BLaER1 treated with 17β-estradiol and CSF1 and Interleukin-3, amounts not matched to agents 10 nM and 100 nM (cell line): ENCODE measurements around the gene RPP14.
"Not testable (repeated sequence)": the region's sequence is repeated elsewhere in the genome, so short reads cannot be mapped to it uniquely, and the experiment has no call there.

Source experiments
- H3K27ac ChIP-seq, 11 experiments: shearing (Covaris generic); formaldehyde crosslinking; 2 replicates each; pipeline ENCODE4 v1.8.1; 2022
- H3K27me3 ChIP-seq, 11 experiments: shearing (Covaris generic); formaldehyde crosslinking; 2 replicates each; pipeline ENCODE4 v1.8.1; 2022
- H3K36me3 ChIP-seq, 11 experiments: shearing (Covaris generic); formaldehyde crosslinking; 2 replicates each; pipeline ENCODE4 v1.8.1; 2022
- H3K4me1 ChIP-seq, 10 experiments: shearing (Covaris generic); formaldehyde crosslinking; 2 replicates each; pipeline ENCODE4 v1.8.1; 2022
- H3K4me2 ChIP-seq, 11 experiments: shearing (Covaris generic); formaldehyde crosslinking; 2 replicates each; pipeline ENCODE4 v1.8.1; 2022
- H3K4me3 ChIP-seq, 10 experiments: shearing (Covaris generic); formaldehyde crosslinking; 2 replicates each; pipeline ENCODE4 v1.8.1; 2022
- H3K9ac ChIP-seq, 11 experiments: shearing (Covaris generic); formaldehyde crosslinking; 2 replicates each; pipeline ENCODE4 v1.8.1; 2022
- H3K9me3 ChIP-seq, 11 experiments: shearing (Covaris generic); formaldehyde crosslinking; replicated peaks in 1 of 11; 2 replicates each; pipeline ENCODE4 v1.8.1; 2022
- H4K20me1 ChIP-seq, 11 experiments: shearing (Covaris generic); formaldehyde crosslinking; 2 replicates each; pipeline ENCODE4 v1.8.1; 2022
- Cebpa-rat ChIP-seq, 11 experiments: shearing (Covaris generic); IDR thresholded peaks; 2 replicates each; pipeline ENCODE4 v1.8.1; 2022

Gene RPP14

GRCh38 chr3:58305882-58306711 is at the start of gene RPP14, which contains the start of gene HTD2:
RPP14 (plus strand) TSS chr3:58306245; CDS start chr3:58310330, 4,085 bp downstream.
HTD2 (plus strand) TSS chr3:58306520; CDS start chr3:58317614, 11,094 bp downstream.
- Histone ChIP-seq H3K9me3 (peaks cover 8 to 12% (median 9%) of the 10 kb centered on the region in 11 experiments; a peak in 17 of 22 replicates), H4K20me1 (peaks cover 31 to 42% (median 37%) of the 10 kb centered on the region in 11 experiments; a peak in 21 of 22 replicates), H3K27me3 (no peaks in the 10 kb centered on the region), H3K4me3 (peak within 1 kb of the TSS; percentile 72 to 86 (median 77)), H3K36me3 (peaks cover 26 to 34% (median 33%) of the 10 kb centered on the region in 11 experiments), H3K4me1 (peaks cover 16 to 26% (median 21%) of the 10 kb centered on the region in 10 experiments), H3K27ac (peak within 1 kb of the TSS; percentile 90 to 99 (median 95)), H3K9ac (peak within 1 kb of the TSS; percentile 84 to 98 (median 94)), H3K4me2 (peak within 1 kb of the TSS; percentile 90 to 98 (median 95))
- no peak for TF ChIP-seq Cebpa-rat (IDR thresholded peaks at IDR 0.05)

GRCh38 chr3:58256511-58256910 is 49.5 kb upstream of the RPP14 start:
- Histone ChIP-seq H3K4me1 (peaks cover 0 to 14% (median 5%) of the 10 kb centered on the region in 10 experiments; a peak in 9 of 20 replicates), H3K9me3 (no peaks in the 10 kb centered on the region), H4K20me1 (no peaks in the 10 kb centered on the region), H3K27ac (no peak overlapping the region), H3K4me3 (no peak overlapping the region), H3K27me3 (no peaks in the 10 kb centered on the region), H3K9ac (no peak overlapping the region), H3K4me2 (no peak overlapping the region), H3K36me3 (peaks cover 12 to 42% (median 28%) of the 10 kb centered on the region in 11 experiments; a peak in 18 of 22 replicates)
- no peak for TF ChIP-seq Cebpa-rat (IDR thresholded peaks at IDR 0.05)

GRCh38 chr3:58258392-58259055 is 47.5 kb upstream of the RPP14 start:
- Histone ChIP-seq H3K9me3 (no peaks in the 10 kb centered on the region), H3K4me3 (no peak overlapping the region), H3K36me3 (peaks cover 12 to 41% (median 21%) of the 10 kb centered on the region in 11 experiments; a peak in 18 of 22 replicates), H3K4me2 (no peak overlapping the region), H3K27me3 (no peaks in the 10 kb centered on the region), H4K20me1 (no peaks in the 10 kb centered on the region), H3K27ac (no peak overlapping the region), H3K4me1 (peaks cover 0 to 14% (median 5%) of the 10 kb centered on the region in 10 experiments; a peak in 9 of 20 replicates), H3K9ac (no peak overlapping the region)
- no peak for TF ChIP-seq Cebpa-rat (IDR thresholded peaks at IDR 0.05)

GRCh38 chr3:58260261-58260731 is 45.7 kb upstream of the RPP14 start:
- peaks cover 12 to 41% (median 21%) of the 10 kb centered on the region in 11 experiments; a peak in 18 of 22 replicates for H3K36me3 ChIP-seq
- no peaks in the 10 kb centered on the region for H3K27me3 ChIP-seq
- peaks cover 0 to 14% (median 5%) of the 10 kb centered on the region in 10 experiments; a peak in 9 of 20 replicates for H3K4me1 ChIP-seq
- no peak for TF ChIP-seq Cebpa-rat (IDR thresholded peaks at IDR 0.05)
- peak overlapping the region in 5 of 11 experiments; percentile 33 to 59 (median 45); a peak in 9 of 22 replicates for H3K4me2 ChIP-seq
- no peak overlapping the region for H3K9ac ChIP-seq
- H3K4me3 ChIP-seq, result no peak overlapping the region
- no peak overlapping the region for H3K27ac ChIP-seq
- H4K20me1 ChIP-seq, result no peaks in the 10 kb centered on the region
- H3K9me3 ChIP-seq, result no peaks in the 10 kb centered on the region

- TF ChIP-seq Cebpa-rat (IDR thresholded peaks at IDR 0.05), result no peak
- Histone ChIP-seq H3K36me3 (peaks cover 12 to 41% (median 21%) of the 10 kb centered on the region in 11 experiments; a peak in 18 of 22 replicates), H3K27me3 (no peaks in the 10 kb centered on the region), H3K9ac (no peak overlapping the region), H4K20me1 (no peaks in the 10 kb centered on the region), H3K9me3 (no peaks in the 10 kb centered on the region), H3K27ac (no peak overlapping the region), H3K4me2 (peak overlapping the region in 5 of 11 experiments; percentile 33 to 59 (median 45); a peak in 8 of 22 replicates), H3K4me1 (peaks cover 0 to 14% (median 5%) of the 10 kb centered on the region in 10 experiments; a peak in 9 of 20 replicates), H3K4me3 (no peak overlapping the region)
These were observed 45.3 kb upstream of the RPP14 start for GRCh38 chr3:58260733-58261132.

GRCh38 chr3:58261954-58262666 is 43.9 kb upstream of the RPP14 start:
- Histone ChIP-seq H3K36me3 (peaks cover 12 to 35% (median 20%) of the 10 kb centered on the region in 11 experiments; a peak in 17 of 22 replicates), H3K9me3 (no peaks in the 10 kb centered on the region), H3K27ac (no peak overlapping the region), H3K27me3 (no peaks in the 10 kb centered on the region), H3K4me2 (no peak overlapping the region), H4K20me1 (no peaks in the 10 kb centered on the region), H3K4me1 (peaks cover 0 to 14% (median 5%) of the 10 kb centered on the region in 10 experiments; a peak in 9 of 20 replicates), H3K4me3 (no peak overlapping the region), H3K9ac (no peak overlapping the region)
- no peak for TF ChIP-seq Cebpa-rat (IDR thresholded peaks at IDR 0.05)

- Histone ChIP-seq H3K9ac (no peak overlapping the region), H4K20me1 (no peaks in the 10 kb centered on the region)
- TF ChIP-seq Cebpa-rat (IDR thresholded peaks at IDR 0.05), result no peak
These were observed 39.5 kb upstream of the RPP14 start for GRCh38 chr3:58266577-58266976.

GRCh38 chr3:58267543-58267942 is 38.5 kb upstream of the RPP14 start:
- peak overlapping the region in 2 of 11 experiments; percentile 9 to 60; a peak in 3 of 22 replicates for H3K4me2 ChIP-seq
- H3K27me3 ChIP-seq, H3K9me3 ChIP-seq, H3K4me3 ChIP-seq, H3K27ac ChIP-seq, H3K9ac ChIP-seq, H4K20me1 ChIP-seq: not testable (repeated sequence)
- peaks cover 0 to 19% (median 3%) of the 10 kb centered on the region in 10 experiments; a peak in 10 of 20 replicates for H3K4me1 ChIP-seq
- H3K36me3 ChIP-seq, result peaks cover 9 to 38% (median 17%) of the 10 kb centered on the region in 11 experiments; a peak in 17 of 22 replicates

More at GRCh38 chr3:58266577-58266976, 39.5 kb upstream of the RPP14 start:
- no peaks in the 10 kb centered on the region for H3K27me3 ChIP-seq
- H3K4me2 ChIP-seq, result no peak overlapping the region
- peaks cover 9 to 40% (median 17%) of the 10 kb centered on the region in 11 experiments; a peak in 17 of 22 replicates for H3K36me3 ChIP-seq
- H3K27ac ChIP-seq, result no peak overlapping the region
- peaks cover 0 to 9% (median 0%) of the 10 kb centered on the region in 10 experiments; a peak in 8 of 20 replicates for H3K4me1 ChIP-seq
- no peaks in the 10 kb centered on the region for H3K9me3 ChIP-seq
- H3K4me3 ChIP-seq, result no peak overlapping the region
